HG02678 (cell line): ENCODE measurements around the gene MIAT.

ENCODE experiments used
- ATAC-seq: cut with Tn5 transposase; IDR thresholded peaks from one replicate; pipeline ENCODE4 v1.9.1; 2021; ENCODE audit warnings: mild to moderate bottlenecking, moderate library complexity; ENCODE audit not compliant: unreplicated experiment

Gene MIAT

GRCh38 chr22:26718905-26719304 lies 61.5 kb downstream of the MIAT start:
- ATAC-seq, result no peak

GRCh38 chr22:26722159-26722558 lies 64.8 kb downstream of the MIAT start:
- no peak for ATAC-seq

GRCh38 chr22:26724414-26724813 lies 67.0 kb downstream of the MIAT start:
- ATAC-seq, result no peak

- ATAC-seq, result no peak
These were observed 67.8 kb downstream of the MIAT start for GRCh38 chr22:26725012-26725676.
